HG02759 (cell line): ENCODE results near the gene BCOR.

Experiments used
- ATAC-seq: cut with Tn5 transposase; IDR thresholded peaks from one replicate; pipeline ENCODE4 v1.9.1; 2021; ENCODE audit warnings: mild to moderate bottlenecking, moderate library complexity; ENCODE audit not compliant: unreplicated experiment

BCOR gene

DNA sequence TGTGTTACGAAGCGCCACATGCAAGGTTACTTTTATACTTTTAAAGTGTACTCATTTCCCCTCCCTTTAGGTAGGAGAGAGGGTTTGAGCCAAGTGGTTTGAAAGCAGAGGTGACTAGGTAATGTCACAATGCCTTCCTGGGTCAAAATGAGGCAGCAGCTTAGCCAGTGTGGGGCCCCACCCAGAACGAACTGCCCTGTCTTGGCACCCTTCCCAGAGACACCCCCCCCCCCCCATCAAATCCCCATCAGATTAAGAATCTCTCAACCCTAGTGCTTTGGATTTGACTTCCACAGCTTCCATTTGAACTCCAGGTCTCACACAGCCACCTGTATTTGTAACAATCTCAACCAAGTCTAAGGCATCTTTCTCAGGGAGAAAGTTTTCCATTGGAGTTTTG is 31.1 kb downstream of the BCOR start:
- no peak for ATAC-seq

- no peak for ATAC-seq
Observed at GRCh38 chrX:40065296-40066046, 32.3 kb downstream of the BCOR start.

- ATAC-seq, result no peak
Observed at GRCh38 chrX:40064055-40064597, 33.6 kb downstream of the BCOR start.

- ATAC-seq, result no peak
Observed at GRCh38 chrX:40063555-40063954, 34.2 kb downstream of the BCOR start.

- no peak for ATAC-seq
Observed at GRCh38 chrX:40062525-40063155, 35.1 kb downstream of the BCOR start.

- ATAC-seq, result no peak
Observed at GRCh38 chrX:40061871-40062524, 35.8 kb downstream of the BCOR start.

- no peak for ATAC-seq
Observed at GRCh38 chrX:40061005-40061404, 36.8 kb downstream of the BCOR start.

DNA sequence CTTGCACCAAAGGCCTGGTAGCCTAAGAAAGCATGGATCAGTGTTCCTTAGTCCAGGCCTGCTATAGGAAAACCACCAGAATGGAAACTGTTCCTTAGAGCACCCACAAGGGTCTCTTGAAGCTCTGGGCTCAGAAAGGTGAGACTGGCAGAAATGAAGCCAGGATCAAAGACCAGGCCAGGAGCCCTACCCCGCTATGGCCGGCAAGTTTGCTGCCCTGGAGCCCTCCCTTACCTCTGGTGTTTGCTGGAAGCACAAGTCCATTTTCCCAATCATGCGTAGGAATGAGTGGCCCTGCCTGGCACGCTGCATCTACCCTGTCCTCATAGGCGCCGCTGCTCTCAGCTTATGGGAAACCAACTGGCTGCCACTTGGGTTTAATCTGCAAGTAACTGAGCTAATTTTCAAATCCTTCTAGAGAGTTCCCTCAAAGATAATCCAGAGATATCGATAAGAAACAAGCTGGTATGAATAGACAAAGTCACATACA is 37.4 kb downstream of the BCOR start:
- no peak for ATAC-seq

- no peak for ATAC-seq
Observed at GRCh38 chrX:40058719-40059118, 39.0 kb downstream of the BCOR start.

DNA sequence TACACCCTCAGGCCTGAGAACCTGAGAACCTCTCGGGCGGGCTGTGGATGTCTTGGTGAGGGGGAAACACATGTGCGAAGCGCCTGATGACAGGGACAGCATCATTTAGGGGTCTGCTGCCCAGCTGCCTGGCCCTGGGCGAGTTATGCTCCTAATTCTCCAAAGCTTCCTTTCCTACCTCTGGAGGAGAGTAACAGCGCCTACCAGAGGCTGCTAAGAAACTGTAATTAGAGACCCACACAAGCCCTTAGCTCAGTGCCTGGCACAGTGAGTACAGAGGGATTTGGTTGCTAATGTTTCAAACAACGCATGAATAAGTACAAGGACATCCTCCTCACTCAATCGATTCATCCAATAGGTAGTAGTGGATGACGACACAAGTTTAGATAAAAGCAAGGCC is 40.4 kb downstream of the BCOR start:
- ATAC-seq, result no peak

DNA sequence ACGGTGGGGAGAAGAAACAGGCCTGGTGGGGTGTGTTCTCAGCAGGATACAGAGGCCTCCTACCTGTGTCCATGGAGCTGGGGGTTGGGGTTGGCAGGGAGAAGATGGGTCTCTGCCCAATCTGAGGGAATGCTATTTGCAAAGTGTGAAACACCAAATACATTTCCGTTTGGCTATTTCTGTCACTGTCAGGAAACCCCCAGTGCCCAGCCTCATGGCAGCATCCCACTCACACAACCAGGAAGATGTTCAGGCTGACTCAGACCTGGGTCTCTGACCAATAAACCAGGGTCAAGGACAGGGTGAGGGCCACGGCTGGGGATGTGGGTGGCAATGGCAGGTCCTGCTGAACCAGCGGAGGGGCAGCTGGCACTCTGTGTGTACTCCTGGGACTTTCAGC is 41.3 kb downstream of the BCOR start:
- no peak for ATAC-seq

GRCh38 chrX:40055495-40055894 is 42.3 kb downstream of the BCOR start:
- ATAC-seq, result no peak

DNA sequence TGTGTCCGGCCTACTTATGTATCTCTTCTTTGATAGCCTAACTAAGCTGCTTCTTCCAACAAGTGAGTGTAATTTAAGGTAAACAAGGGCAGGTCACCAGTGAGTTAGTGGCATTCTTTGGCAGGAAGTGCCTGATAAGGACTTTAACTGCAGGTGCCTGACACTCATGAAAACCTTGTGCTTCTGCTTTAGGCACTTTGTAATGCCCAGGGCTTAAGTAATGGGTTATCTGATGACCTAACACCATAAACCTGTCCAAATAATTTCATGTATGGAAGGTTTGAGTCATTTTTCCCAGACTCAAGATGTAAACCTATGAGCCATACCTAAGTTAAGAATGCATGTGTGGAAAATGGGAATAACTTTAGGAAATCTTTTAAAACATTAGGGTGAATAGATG is 43.0 kb downstream of the BCOR start:
- no peak for ATAC-seq

- no peak for ATAC-seq
Observed at GRCh38 chrX:40050532-40050931, 47.2 kb downstream of the BCOR start.

GRCh38 chrX:40049084-40049641 is 48.6 kb downstream of the BCOR start:
- ATAC-seq, result no peak

DNA sequence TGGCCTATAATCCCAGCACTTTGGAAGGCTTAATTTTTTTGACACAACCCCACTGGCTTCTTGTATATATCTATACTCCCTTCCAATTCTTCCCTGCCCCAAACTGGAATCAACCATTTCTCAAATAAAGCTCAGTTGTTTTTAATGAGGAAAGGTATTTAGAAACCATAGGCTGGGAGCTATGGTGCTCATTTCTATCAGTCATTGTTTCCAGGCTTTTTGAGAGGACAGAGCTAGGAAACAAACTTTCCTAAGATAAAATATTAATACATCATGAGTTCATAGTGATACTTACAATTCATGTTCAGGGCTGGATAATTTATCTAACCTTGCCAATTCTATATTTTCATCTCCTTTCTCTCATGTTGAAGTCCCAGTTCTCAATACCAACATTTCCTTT is 50.3 kb downstream of the BCOR start:
- no peak for ATAC-seq

DNA sequence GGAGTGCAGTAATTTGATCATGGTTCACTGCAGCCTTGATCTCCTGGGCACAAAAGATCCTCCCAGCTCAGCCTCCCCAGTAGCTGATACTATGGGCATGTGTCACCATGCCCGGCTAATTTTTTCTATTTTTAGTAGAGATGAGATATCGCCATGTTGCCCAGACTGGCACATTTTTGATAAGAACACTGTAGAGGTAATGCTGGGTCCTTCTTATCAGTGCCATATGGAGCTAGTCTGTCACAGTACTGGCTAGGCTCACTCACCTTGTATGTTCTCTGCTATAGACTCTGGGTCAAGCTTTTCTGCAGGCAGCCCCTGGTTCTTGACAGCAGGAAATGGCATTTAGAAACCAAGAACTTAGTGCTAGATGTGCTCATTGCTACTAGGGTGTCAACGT is 53.9 kb downstream of the BCOR start:
- ATAC-seq, result no peak

DNA sequence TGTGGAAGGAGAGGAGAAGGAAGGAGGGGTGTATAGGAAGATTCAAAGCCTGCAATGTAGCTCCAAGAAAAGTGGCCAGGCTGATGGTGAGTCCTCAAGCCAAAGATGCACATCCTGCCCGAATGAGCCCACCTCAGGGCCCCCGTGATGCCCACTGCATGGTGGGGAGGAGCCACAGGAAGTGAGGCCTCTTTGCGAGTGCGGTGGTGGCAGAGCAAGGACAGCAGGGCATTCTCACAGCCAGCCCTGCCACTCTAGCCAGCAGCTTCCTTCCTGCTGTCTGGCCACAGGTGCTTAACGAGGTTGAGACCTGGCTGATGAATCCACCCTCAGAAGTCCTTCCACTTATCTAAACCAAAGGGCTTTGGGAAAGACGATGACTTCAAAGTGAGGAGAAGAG is 55.8 kb downstream of the BCOR start:
- ATAC-seq, result no peak

GRCh38 chrX:40040686-40041461 is 56.9 kb downstream of the BCOR start:
- no peak for ATAC-seq

GRCh38 chrX:40039887-40040286 is 57.9 kb downstream of the BCOR start:
- no peak for ATAC-seq

DNA sequence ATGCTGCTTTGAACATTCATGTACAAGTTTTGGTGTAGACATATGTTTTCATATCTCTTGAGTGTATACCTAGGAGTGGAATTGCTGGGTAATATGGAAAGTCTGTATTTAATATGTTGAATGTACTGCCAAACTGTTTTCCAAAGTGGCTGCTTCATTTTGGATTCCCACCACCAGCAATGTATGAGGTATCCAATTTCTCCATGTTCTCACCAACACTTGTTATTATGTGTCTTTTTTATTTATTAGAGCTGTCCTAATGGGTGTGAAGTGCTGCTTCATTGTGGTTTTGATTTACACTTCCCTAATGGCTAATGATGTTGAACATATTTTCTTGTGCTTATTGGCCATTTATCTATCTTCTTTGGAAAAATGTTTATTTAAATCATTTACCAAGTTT is 60.4 kb downstream of the BCOR start:
- ATAC-seq, result no peak
